ENCODE results near the gene CAPS. TPM values are rescaled to one million over a fixed set of nuclear protein-coding genes. Genes with fewer than 3 reads are reported as not detected.

The CAPS gene
- total RNA-seq, 1 experiment from 2014 or later, result 2.3 TPM

- Mint-ChIP-seq H3K27ac (peak overlapping the region; percentile 22 to 85 (median 23); a peak in 6 of 7 replicates), H3K9me3 (no peaks in the 10 kb centered on the region), H3K36me3 (ENCODE audit: insufficient read depth in 1 of 3, low read depth in 3 of 3) (peaks cover 0 to 13% (median 4%) of the 10 kb centered on the region in 3 experiments; a peak in 6 of 7 replicates), H3K4me3 (peak overlapping the region in 1 of 2 experiments; percentile 66; a peak in 2 of 5 replicates), H3K27me3 (ENCODE audit: low read depth) (peaks cover 1% of the 10 kb centered on the region; the same call in 1 of the 2 replicates), H3K4me1 (peaks cover 92 to 94% of the 10 kb centered on the region in 2 experiments)
- no CpG with 5 or more reads among the region's 5 CpGs for WGBS (ENCODE audit: extremely low coverage, insufficient read length, low lambda C conversion rate)
- H2BK15ac ChIP-seq (ENCODE audit: low read depth, low read length), result no peak overlapping the region
- peak overlapping the region; percentile 9 for H3K4me2 ChIP-seq (ENCODE audit: insufficient read depth, insufficient read length, low read length)
- no peak for TF ChIP-seq CTCF (conservative IDR thresholded peaks at IDR 0.05)
- peaks cover 30% of the 10 kb centered on the region for H3K4me1 ChIP-seq (ENCODE audit: insufficient read depth, low read length)
- H3K27me3 ChIP-seq (ENCODE audit: insufficient read depth, low read length), result no peaks in the 10 kb centered on the region
- H3K4ac ChIP-seq (ENCODE audit: low read depth, low read length), result no peak overlapping the region
- H4K8ac ChIP-seq (replicated peaks; ENCODE audit: insufficient read length, low read depth, low read length), result no peak overlapping the region
- H2BK5ac ChIP-seq (ENCODE audit: insufficient read length, low read length), result no peak overlapping the region
- peaks cover 11% of the 10 kb centered on the region; the same call in 1 of the 2 replicates for H3K79me2 ChIP-seq (ENCODE audit: insufficient read depth, low read length)
- no peak overlapping the region for H3T11ph ChIP-seq (ENCODE audit: low read length)
- H3K9ac ChIP-seq (ENCODE audit: extremely low read depth, insufficient read length, low read length), result no peak overlapping the region
- H3K27ac ChIP-seq (ENCODE audit: insufficient read length, low read depth, low read length), result no peak overlapping the region
- no peak overlapping the region for H2BK12ac ChIP-seq (ENCODE audit: insufficient read length, low read depth, low read length)
- H2AK5ac ChIP-seq (ENCODE audit: insufficient read length, low read length), result no peak overlapping the region
- no peak overlapping the region for H2BK20ac ChIP-seq (ENCODE audit: low read depth, low read length, poor library complexity, severe bottlenecking)
- H3K56ac ChIP-seq (ENCODE audit: insufficient read length, low read depth, low read length), result no peak overlapping the region
- H4K20me1 ChIP-seq (ENCODE audit: control insufficient read depth, insufficient read depth, insufficient read length), result no peaks in the 10 kb centered on the region
- H3K14ac ChIP-seq (ENCODE audit: insufficient read depth, low read length), result no peak overlapping the region
- no peak overlapping the region for H4K91ac ChIP-seq (ENCODE audit: insufficient read length, low read depth, low read length)
- H3K23ac ChIP-seq (ENCODE audit: insufficient read length, low read depth, low read length), result no peak overlapping the region
- H3K79me1 ChIP-seq (ENCODE audit: insufficient read depth, low read depth, low read length, poor library complexity, severe bottlenecking), result peaks cover 3% of the 10 kb centered on the region
- no peaks in the 10 kb centered on the region for H3K9me3 ChIP-seq (ENCODE audit: control insufficient read depth, low read depth, low read length)
- no peak for DNase-seq
- no peak overlapping the region for H2AFZ ChIP-seq (ENCODE audit: low read length)
- H3K23me2 ChIP-seq (ENCODE audit: insufficient read length, low read depth, low read length, poor library complexity, severe bottlenecking), result no peaks in the 10 kb centered on the region
- H2BK120ac ChIP-seq (ENCODE audit: low read depth, low read length, poor library complexity, severe bottlenecking), result no peak overlapping the region
- H4K5ac ChIP-seq (ENCODE audit: insufficient read length, low read depth, low read length), result no peak overlapping the region
- no peak overlapping the region for H3K18ac ChIP-seq (ENCODE audit: insufficient read length, low read depth, low read length)
Measured at GRCh38 chr19:5953030-5953589, 39.1 kb downstream of the CAPS start.
